Effector memory CD8-positive, alpha-beta T cell (primary cell): Measurements from ENCODE around the gene GH2.
"Not testable (repeated sequence)": the region's sequence is repeated elsewhere in the genome, so short reads cannot be mapped to it uniquely, and the experiment has no call there.

Experiments used
- ATAC-seq: fragments of 150-1000 bp; cut with Tn5 transposase; replicated peaks from 2 replicates; pipeline ENCODE4 v1.10.0; 2021; ENCODE audit warnings: mild to moderate bottlenecking, moderate library complexity
- DNase-seq, 3 experiments: peaks; one replicate each; pipeline ENCODE4 v3.0.0; 2021
- H3K27ac Mint-ChIP-seq, 2 donors: one replicate each; pipeline ENCODE4 v1.8.0; 2022; ENCODE audit warnings: mild to moderate bottlenecking in 2 of 2, mixed read lengths in 2 of 2, moderate library complexity in 2 of 2
- H3K27me3 Mint-ChIP-seq, 2 donors: one replicate each; pipeline ENCODE4 v1.8.0; 2022; ENCODE audit warnings: mixed read lengths in 2 of 2
- H3K36me3 Mint-ChIP-seq: one replicate; pipeline ENCODE4 v1.8.0; 2022; ENCODE audit warnings: mild to moderate bottlenecking, moderate library complexity, mixed read lengths; ENCODE audit not compliant: insufficient read depth
- H3K4me1 Mint-ChIP-seq, 2 donors: one replicate each; pipeline ENCODE4 v1.8.0; 2022; ENCODE audit warnings: low read depth in 2 of 2, mixed read lengths in 2 of 2
- H3K4me3 Mint-ChIP-seq, 2 donors: one replicate each; pipeline ENCODE4 v1.8.0; 2022; ENCODE audit warnings: mild to moderate bottlenecking in 2 of 2, mixed read lengths in 2 of 2, moderate library complexity in 2 of 2
- H3K9me3 Mint-ChIP-seq, 2 donors: one replicate each; pipeline ENCODE4 v1.8.0; 2022; ENCODE audit warnings: mixed read lengths in 2 of 2

GH2 gene

GRCh38 chr17:63878413-63878812 is 3.3 kb downstream of the GH2 start:
- not testable (repeated sequence) for DNase-seq, H3K4me1 Mint-ChIP-seq, H3K36me3 Mint-ChIP-seq, H3K27ac Mint-ChIP-seq, ATAC-seq, H3K9me3 Mint-ChIP-seq, H3K4me3 Mint-ChIP-seq
- peaks cover 16 to 19% of the 10 kb centered on the region in 2 donors for H3K27me3 Mint-ChIP-seq

DNA sequence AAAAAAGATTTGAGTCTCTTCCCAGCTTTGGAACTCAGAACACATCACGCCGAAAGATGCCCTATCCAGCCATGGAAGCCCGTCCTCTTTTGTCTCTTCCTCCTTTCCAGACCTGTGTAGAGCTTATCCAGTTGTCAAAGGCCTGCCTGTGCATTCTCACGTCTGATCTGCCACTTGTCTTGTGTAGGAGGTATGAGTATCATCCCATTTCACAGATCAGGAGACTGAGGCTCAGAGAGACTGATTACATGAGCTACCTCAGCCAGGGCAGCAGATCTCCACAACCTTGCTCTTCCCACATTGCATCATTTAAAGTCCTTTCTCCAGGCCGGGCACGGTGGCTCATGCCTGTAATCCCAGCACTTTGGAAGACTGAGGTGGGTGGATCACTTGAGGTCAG is 7.1 kb downstream of the GH2 start:
- not testable (repeated sequence) for H3K4me1 Mint-ChIP-seq, DNase-seq, H3K36me3 Mint-ChIP-seq, H3K4me3 Mint-ChIP-seq, ATAC-seq, H3K27ac Mint-ChIP-seq, H3K9me3 Mint-ChIP-seq
- peaks cover 19 to 24% of the 10 kb centered on the region in 2 donors for H3K27me3 Mint-ChIP-seq

DNA sequence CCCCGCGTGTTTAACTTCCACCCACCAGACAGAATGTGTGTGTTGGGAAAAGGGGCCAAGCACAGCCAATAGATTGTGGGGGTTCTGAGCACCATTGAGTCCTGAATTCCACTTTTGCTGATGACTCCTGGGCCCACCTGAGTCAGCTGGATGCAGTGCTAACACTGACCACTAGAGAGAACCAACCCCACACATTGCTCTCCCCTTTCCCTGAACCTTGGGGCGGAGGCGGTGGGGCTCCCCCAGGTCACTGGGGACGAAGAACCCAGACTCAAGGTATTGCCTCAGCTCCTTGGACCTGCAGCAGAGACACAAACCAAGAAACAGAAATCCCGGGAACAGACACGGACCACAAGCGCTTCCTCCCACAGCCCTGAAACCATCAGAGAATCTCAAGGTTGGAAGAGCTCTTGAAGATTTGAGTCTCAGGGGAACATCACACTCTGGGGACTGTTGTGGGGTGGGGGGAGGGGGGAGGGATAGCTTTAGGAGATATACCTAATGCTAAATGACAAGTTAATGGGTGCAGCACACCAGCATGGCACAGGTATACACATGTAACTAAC is 7.6 kb downstream of the GH2 start:
- H3K27ac Mint-ChIP-seq, H3K4me1 Mint-ChIP-seq, H3K36me3 Mint-ChIP-seq, H3K9me3 Mint-ChIP-seq, DNase-seq, H3K4me3 Mint-ChIP-seq, ATAC-seq: not testable (repeated sequence)
- peaks cover 19 to 24% of the 10 kb centered on the region in 2 donors for H3K27me3 Mint-ChIP-seq

DNA sequence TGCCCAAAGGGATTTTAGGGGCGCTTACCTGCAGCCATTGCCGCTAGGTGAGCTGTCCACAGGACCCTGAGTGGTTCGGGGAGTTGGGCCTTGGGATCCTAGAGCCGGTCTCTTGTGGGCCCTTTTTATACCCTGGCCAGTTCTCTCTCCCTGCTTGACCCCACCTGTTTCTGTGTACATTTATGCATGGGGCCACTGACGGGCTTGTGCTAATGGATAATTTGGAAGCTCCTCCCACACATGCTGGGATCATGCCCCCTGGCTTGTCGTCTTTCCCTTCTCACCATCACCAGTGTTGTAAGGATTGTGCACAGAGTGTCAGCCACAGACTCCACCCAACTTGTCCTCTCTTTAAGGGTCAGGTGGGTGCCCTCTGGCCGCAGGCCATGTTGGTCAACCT is 8.2 kb downstream of the GH2 start, which contains the start of gene CSH2:
CSH2 (minus strand) TSS at position 101 of the 400 bp plus-strand sequence; CDS start at position 38, 63 bp downstream.
- not testable (repeated sequence) for DNase-seq, H3K4me3 Mint-ChIP-seq, H3K4me1 Mint-ChIP-seq, H3K9me3 Mint-ChIP-seq, ATAC-seq, H3K27ac Mint-ChIP-seq, H3K36me3 Mint-ChIP-seq
- H3K27me3 Mint-ChIP-seq, result peaks cover 18 to 23% of the 10 kb centered on the region in 2 donors

GRCh38 chr17:63871646-63872365 is 9.9 kb downstream of the GH2 start:
- not testable (repeated sequence) for H3K4me1 Mint-ChIP-seq, H3K27ac Mint-ChIP-seq, DNase-seq, H3K36me3 Mint-ChIP-seq, ATAC-seq, H3K4me3 Mint-ChIP-seq, H3K9me3 Mint-ChIP-seq
- peaks cover 6 to 14% of the 10 kb centered on the region in 2 donors for H3K27me3 Mint-ChIP-seq

- H3K4me1 Mint-ChIP-seq, H3K36me3 Mint-ChIP-seq, H3K27ac Mint-ChIP-seq, H3K4me3 Mint-ChIP-seq, DNase-seq, ATAC-seq, H3K9me3 Mint-ChIP-seq: not testable (repeated sequence)
- H3K27me3 Mint-ChIP-seq, result peaks cover 9 to 11% of the 10 kb centered on the region in 2 donors
These were observed 11.5 kb downstream of the GH2 start for GRCh38 chr17:63870292-63870665.

DNA sequence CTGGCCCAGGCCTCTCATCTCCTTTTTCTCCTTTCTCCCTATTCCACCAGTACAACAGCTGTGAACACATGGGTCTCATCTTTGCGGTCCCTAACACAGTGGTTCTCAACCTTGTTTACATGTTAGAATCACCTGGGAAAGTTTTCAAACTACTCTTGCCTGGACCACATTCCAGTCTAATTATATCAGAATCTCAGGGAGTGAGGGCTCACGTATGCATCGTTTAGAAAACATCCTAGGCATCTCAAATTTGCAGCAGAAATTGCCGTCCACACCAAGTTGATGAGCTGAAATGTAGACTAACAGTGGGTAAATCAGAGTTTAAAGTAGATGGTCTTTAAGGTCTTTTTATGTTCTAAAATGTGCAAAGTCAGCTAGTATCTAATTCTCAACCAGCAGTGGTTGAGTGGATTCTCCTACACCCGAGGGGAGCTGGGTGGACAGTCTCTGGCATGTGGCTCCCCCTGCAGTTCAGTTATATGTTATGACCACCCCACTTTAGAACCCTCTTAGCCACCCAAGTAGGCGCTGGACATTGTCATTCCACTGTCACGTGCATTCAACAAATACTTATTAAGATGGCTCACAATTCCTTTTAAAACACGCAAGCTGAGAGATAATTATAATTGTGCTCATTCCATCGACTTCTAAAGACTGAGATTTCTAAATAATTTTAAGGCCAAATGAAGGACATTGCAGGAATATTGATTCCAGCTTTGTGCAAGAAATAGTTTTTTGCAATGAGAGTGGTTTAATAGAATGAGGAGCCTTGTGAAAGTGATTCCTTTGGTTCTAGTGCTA is 12.1 kb downstream of the GH2 start:
- not testable (repeated sequence) for H3K27ac Mint-ChIP-seq, H3K9me3 Mint-ChIP-seq, H3K4me1 Mint-ChIP-seq, H3K36me3 Mint-ChIP-seq, DNase-seq, H3K4me3 Mint-ChIP-seq, ATAC-seq
- peaks cover 8 to 11% of the 10 kb centered on the region in 2 donors for H3K27me3 Mint-ChIP-seq

DNA sequence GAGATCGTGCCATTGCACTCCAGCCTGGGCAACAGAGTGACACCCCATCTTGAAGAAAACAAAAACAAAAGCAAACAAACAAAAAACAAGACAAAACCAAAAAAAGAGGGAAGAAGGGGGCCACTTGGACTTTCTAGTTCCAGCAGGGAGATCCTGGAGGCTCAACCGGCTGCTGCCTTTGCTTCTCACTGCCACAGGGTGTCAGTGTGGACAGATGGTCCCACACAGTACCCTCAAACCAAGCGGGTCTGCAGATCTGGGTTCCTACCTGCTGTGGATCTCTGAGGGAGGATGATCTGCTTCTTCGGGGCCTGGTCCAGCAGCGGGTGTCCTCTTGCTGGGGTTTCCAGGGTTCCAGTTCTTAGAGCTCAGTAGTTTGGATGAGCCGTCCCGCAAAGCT is 15.1 kb downstream of the GH2 start:
- not testable (repeated sequence) for H3K4me1 Mint-ChIP-seq, DNase-seq, H3K27me3 Mint-ChIP-seq, H3K4me3 Mint-ChIP-seq, ATAC-seq, H3K27ac Mint-ChIP-seq, H3K36me3 Mint-ChIP-seq, H3K9me3 Mint-ChIP-seq

DNA sequence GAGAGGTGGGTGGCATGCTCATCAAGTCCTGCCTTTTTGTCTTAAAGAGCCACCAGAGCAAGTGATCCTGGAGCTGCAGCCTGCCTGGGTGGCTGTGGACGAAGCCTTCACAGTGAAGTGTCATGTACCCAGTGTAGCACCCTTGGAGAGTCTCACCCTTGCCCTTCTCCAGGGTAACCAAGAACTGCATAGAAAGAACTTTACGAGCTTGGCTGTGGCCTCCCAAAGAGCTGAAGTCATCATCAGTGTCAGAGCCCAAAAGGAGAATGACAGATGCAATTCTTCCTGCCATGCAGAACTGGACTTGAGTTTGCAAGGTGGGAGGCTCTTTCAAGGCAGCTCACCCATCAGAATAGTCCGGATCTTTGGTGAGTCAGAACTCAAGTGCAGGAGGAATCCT is 22.5 kb downstream of the GH2 start:
- ATAC-seq (no peak), DNase-seq (no peak)
- Mint-ChIP-seq H3K36me3 (no peaks in the 10 kb centered on the region), H3K4me3 (no peak overlapping the region), H3K27me3 (peaks cover 6 to 19% of the 10 kb centered on the region in 2 donors), H3K9me3 (no peaks in the 10 kb centered on the region), H3K4me1 (no peaks in the 10 kb centered on the region), H3K27ac (no peak overlapping the region)

DNA sequence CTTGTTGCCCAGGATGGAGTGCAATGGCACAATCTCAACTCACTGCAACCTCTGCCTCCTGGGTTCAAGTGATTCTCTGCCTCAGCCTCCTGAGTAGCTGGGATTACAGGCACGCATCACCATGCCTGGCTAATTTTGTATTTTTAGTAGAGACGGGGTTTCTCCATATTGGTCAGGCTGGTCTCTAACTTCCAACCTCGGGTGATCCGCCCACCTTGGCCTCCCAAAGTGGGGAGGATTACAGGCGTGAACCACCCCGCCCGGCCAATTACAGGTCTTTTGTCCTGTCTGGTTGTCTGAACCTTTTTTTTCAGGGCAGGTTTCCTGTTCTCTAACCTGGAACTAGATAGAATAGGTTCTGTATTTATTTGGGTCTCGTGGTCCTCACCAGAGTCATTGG is 25.3 kb downstream of the GH2 start:
- H3K4me3 Mint-ChIP-seq, H3K9me3 Mint-ChIP-seq, H3K36me3 Mint-ChIP-seq, ATAC-seq, H3K27ac Mint-ChIP-seq, H3K4me1 Mint-ChIP-seq, DNase-seq: not testable (repeated sequence)
- peaks cover 6 to 19% of the 10 kb centered on the region in 2 donors for H3K27me3 Mint-ChIP-seq

DNA sequence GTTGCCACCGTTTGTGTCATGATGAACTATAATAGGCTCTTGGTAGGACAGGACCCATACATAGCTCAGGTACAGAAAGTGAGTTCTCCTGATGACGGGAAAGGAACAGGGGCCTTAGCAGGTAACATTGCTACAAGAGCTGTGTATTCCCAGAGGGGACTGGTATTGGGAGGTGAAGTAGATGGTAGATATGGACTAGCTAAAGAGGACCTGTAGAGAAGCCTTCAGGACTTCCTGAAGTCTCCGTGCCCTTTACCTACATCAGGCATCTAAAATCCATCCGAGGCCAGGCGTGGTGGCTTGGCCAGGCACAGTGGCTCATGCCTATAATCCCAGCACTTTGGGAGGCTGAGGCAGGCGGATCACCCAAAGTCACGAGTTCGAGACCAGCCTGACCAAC is 26.6 kb downstream of the GH2 start:
- DNase-seq (no peak), ATAC-seq (no peak)
- Mint-ChIP-seq H3K36me3 (no peaks in the 10 kb centered on the region), H3K4me3 (no peak overlapping the region), H3K27ac (no peak overlapping the region), H3K27me3 (peaks cover 0 to 11% of the 10 kb centered on the region in 2 donors), H3K9me3 (no peaks in the 10 kb centered on the region), H3K4me1 (no peaks in the 10 kb centered on the region)

DNA sequence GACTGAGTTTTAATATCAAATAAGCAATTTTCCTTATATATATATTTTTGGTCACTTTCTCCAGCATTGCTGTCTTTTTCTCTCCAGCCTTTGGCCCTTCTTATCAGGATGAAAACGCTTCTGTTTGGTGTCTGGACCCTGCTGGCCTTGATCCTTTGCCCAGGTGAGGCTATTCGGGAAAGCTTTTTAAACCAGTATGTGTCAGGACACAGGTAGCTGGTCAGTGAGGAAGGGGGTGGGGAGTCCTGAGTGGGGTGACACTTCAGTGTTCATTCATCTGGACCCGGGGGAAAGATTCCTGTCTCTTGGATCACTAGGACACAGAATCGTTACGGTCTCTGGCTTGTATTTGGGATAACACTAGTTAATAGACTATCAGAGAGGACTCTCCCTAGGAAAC is 27.0 kb downstream of the GH2 start:
- Mint-ChIP-seq H3K36me3 (no peaks in the 10 kb centered on the region), H3K27ac (no peak overlapping the region), H3K9me3 (no peaks in the 10 kb centered on the region), H3K4me1 (no peaks in the 10 kb centered on the region), H3K27me3 (peaks cover 0 to 6% of the 10 kb centered on the region in 2 donors), H3K4me3 (no peak overlapping the region)
- ATAC-seq (no peak), DNase-seq (no peak)

- Mint-ChIP-seq H3K27me3 (no peaks in the 10 kb centered on the region), H3K4me1 (peaks cover 8% of the 10 kb centered on the region in 2 donors), H3K36me3 (no peaks in the 10 kb centered on the region), H3K9me3 (no peaks in the 10 kb centered on the region), H3K27ac (no peak overlapping the region), H3K4me3 (no peak overlapping the region)
- DNase-seq (no peak), ATAC-seq (no peak)
These were observed 28.5 kb downstream of the GH2 start for GRCh38 chr17:63853260-63853659.

DNA sequence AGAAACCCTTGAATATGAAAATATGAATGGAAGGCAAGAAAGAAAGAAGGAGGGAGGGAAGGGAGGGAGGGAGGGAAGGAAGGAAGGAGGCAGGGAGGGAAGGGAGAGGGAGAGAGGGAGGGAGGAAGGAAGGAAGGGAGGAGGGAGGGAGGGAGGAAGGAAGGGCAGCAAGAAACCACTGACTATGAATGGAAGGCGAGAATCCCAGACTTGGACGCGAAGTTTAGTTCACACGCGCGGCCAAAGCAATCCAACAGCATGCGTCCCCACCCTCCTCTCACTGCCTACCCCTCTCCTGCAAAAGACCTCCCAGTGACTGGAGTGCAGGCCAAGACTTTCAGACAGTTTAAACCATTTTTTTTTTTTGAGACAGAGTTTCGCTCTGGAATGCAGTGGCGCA is 31.3 kb downstream of the GH2 start:
- H3K27me3 Mint-ChIP-seq, result no peaks in the 10 kb centered on the region
- H3K27ac Mint-ChIP-seq, result no peak overlapping the region
- no peaks in the 10 kb centered on the region for H3K9me3 Mint-ChIP-seq
- H3K4me3 Mint-ChIP-seq, result no peak overlapping the region
- ATAC-seq (no peak), DNase-seq (no peak)
- H3K4me1 Mint-ChIP-seq, result peaks cover 14 to 15% of the 10 kb centered on the region in 2 donors
- H3K36me3 Mint-ChIP-seq, result no peaks in the 10 kb centered on the region
